ENCODE measurements around the gene SPATA3. TPM values are rescaled to one million over a fixed set of nuclear protein-coding genes. Genes with fewer than 3 reads are reported as not detected.
"Not testable (repeated sequence)": the region's sequence is repeated elsewhere in the genome, so short reads cannot be mapped to it uniquely, and the experiment has no call there.

SPATA3 gene
- total RNA-seq, 1 donor from 2014 or later, result not detected

- Histone ChIP-seq H3K27me3 (ENCODE audit: insufficient read depth, low read length) (no peaks in the 10 kb centered on the region), H3K27ac (ENCODE audit: low read depth, low read length) (no peak overlapping the region), H3K79me2 (ENCODE audit: insufficient read depth, low read length) (no peaks in the 10 kb centered on the region), H3K4me2 (ENCODE audit: low read length) (no peak overlapping the region), H4K20me1 (ENCODE audit: insufficient read depth, low read length) (no peaks in the 10 kb centered on the region), H3K4me3 (ENCODE audit: insufficient read depth, low read depth, low read length) (no peak overlapping the region), H3K9me3 (ENCODE audit: insufficient read depth, low read depth, low read length) (no peaks in the 10 kb centered on the region), H3K9ac (ENCODE audit: low read length) (no peak overlapping the region), H3K36me3 (ENCODE audit: insufficient read depth, low read length) (no peaks in the 10 kb centered on the region), H2AFZ (ENCODE audit: low read depth, low read length) (no peak overlapping the region), H3K4me1 (ENCODE audit: insufficient read depth, low read length) (no peaks in the 10 kb centered on the region)
- Mint-ChIP-seq H3K9me3 (ENCODE audit: unreplicated experiment) (peaks cover 7% of the 10 kb centered on the region), H3K27ac (ENCODE audit: unreplicated experiment) (no peak overlapping the region), H3K27me3 (ENCODE audit: low read depth, unreplicated experiment) (peaks cover 9% of the 10 kb centered on the region), H3K36me3 (ENCODE audit: low read depth, unreplicated experiment) (peaks cover 1% of the 10 kb centered on the region), H3K4me3 (ENCODE audit: unreplicated experiment) (no peak overlapping the region), H3K4me1 (ENCODE audit: low read depth, unreplicated experiment) (no peaks in the 10 kb centered on the region)
- no peak for FAIRE-seq
- TF ChIP-seq EZH2 (IDR thresholded peaks at IDR 0.05; ENCODE audit: insufficient read depth, low read length) (no peak), CTCF (IDR thresholded peaks at IDR 0.05; ENCODE audit: insufficient read depth, low read depth, low read length) (no peak)
- DNase-seq (ENCODE audit: low read depth), result no peak
Measured at GRCh38 chr2:231018184-231018583, 22.3 kb downstream of the SPATA3 start.

GRCh38 chr2:231025059-231025458 lies 29.1 kb downstream of the SPATA3 start:
- H3K4me3 ChIP-seq (ENCODE audit: insufficient read depth, low read depth, low read length); H3K27ac ChIP-seq (ENCODE audit: low read depth, low read length); FAIRE-seq; H3K9ac ChIP-seq (ENCODE audit: low read length); H3K27ac Mint-ChIP-seq (ENCODE audit: unreplicated experiment); H3K4me1 ChIP-seq (ENCODE audit: insufficient read depth, low read length); H3K4me2 ChIP-seq (ENCODE audit: low read length); H3K4me1 Mint-ChIP-seq (ENCODE audit: low read depth, unreplicated experiment); H4K20me1 ChIP-seq (ENCODE audit: insufficient read depth, low read length); H3K36me3 ChIP-seq (ENCODE audit: insufficient read depth, low read length); H3K27me3 ChIP-seq (ENCODE audit: insufficient read depth, low read length); H3K4me3 Mint-ChIP-seq (ENCODE audit: unreplicated experiment); H2AFZ ChIP-seq (ENCODE audit: low read depth, low read length); H3K9me3 ChIP-seq (ENCODE audit: insufficient read depth, low read depth, low read length); H3K79me2 ChIP-seq (ENCODE audit: insufficient read depth, low read length); H3K36me3 Mint-ChIP-seq (ENCODE audit: low read depth, unreplicated experiment); H3K9me3 Mint-ChIP-seq (ENCODE audit: unreplicated experiment); DNase-seq (ENCODE audit: low read depth): not testable (repeated sequence)
- peaks cover 15% of the 10 kb centered on the region for H3K27me3 Mint-ChIP-seq (ENCODE audit: low read depth, unreplicated experiment)

GRCh38 chr2:231028889-231029288 lies 33.0 kb downstream of the SPATA3 start:
- FAIRE-seq (no peak), DNase-seq (ENCODE audit: low read depth) (no peak)
- Histone ChIP-seq H2AFZ (ENCODE audit: low read depth, low read length) (no peak overlapping the region), H3K4me3 (ENCODE audit: insufficient read depth, low read depth, low read length) (no peak overlapping the region), H3K9me3 (ENCODE audit: insufficient read depth, low read depth, low read length) (no peaks in the 10 kb centered on the region), H3K27ac (ENCODE audit: low read depth, low read length) (no peak overlapping the region), H3K79me2 (ENCODE audit: insufficient read depth, low read length) (no peaks in the 10 kb centered on the region), H4K20me1 (ENCODE audit: insufficient read depth, low read length) (no peaks in the 10 kb centered on the region), H3K9ac (ENCODE audit: low read length) (no peak overlapping the region), H3K36me3 (ENCODE audit: insufficient read depth, low read length) (no peaks in the 10 kb centered on the region), H3K4me2 (ENCODE audit: low read length) (no peak overlapping the region), H3K27me3 (ENCODE audit: insufficient read depth, low read length) (peaks cover 23% of the 10 kb centered on the region), H3K4me1 (ENCODE audit: insufficient read depth, low read length) (no peaks in the 10 kb centered on the region)
- no peaks in the 10 kb centered on the region for H3K36me3 Mint-ChIP-seq (ENCODE audit: low read depth, unreplicated experiment)
- H3K4me1 Mint-ChIP-seq (ENCODE audit: low read depth, unreplicated experiment), result no peaks in the 10 kb centered on the region
- no peak overlapping the region for H3K4me3 Mint-ChIP-seq (ENCODE audit: unreplicated experiment)
- H3K27me3 Mint-ChIP-seq (ENCODE audit: low read depth, unreplicated experiment), result peaks cover 33% of the 10 kb centered on the region
- TF ChIP-seq EZH2 (IDR thresholded peaks at IDR 0.05; ENCODE audit: insufficient read depth, low read length) (no peak), CTCF (IDR thresholded peaks at IDR 0.05; ENCODE audit: insufficient read depth, low read depth, low read length) (no peak)
- no peak overlapping the region for H3K27ac Mint-ChIP-seq (ENCODE audit: unreplicated experiment)
- peaks cover 2% of the 10 kb centered on the region for H3K9me3 Mint-ChIP-seq (ENCODE audit: unreplicated experiment)

Data from astrocyte (in vitro differentiated cells and primary cell).